Dendritic cell treated with granulocyte-macrophage colony-stimulating factor and Interleukin-4, amounts not matched to agents 40 ng/mL and 50 ng/mL, for 4 days (primary cell): Measurements from ENCODE around the gene CACNA1B.

Experiments used
- H3K27ac Mint-ChIP-seq: one replicate; pipeline ENCODE4 v1.8.0; 2022; ENCODE audit warnings: mild to moderate bottlenecking, mixed read lengths
- H3K27me3 Mint-ChIP-seq: one replicate; pipeline ENCODE4 v1.8.0; 2022; ENCODE audit warnings: mild to moderate bottlenecking, mixed read lengths
- H3K36me3 Mint-ChIP-seq: one replicate; pipeline ENCODE4 v1.8.0; 2022; ENCODE audit warnings: low read depth, mixed read lengths
- H3K4me1 Mint-ChIP-seq: one replicate; pipeline ENCODE4 v1.8.0; 2022; ENCODE audit warnings: low read depth, mixed read lengths
- H3K4me3 Mint-ChIP-seq: one replicate; pipeline ENCODE4 v1.8.0; 2022; ENCODE audit warnings: mild to moderate bottlenecking, moderate library complexity, mixed read lengths
- H3K9me3 Mint-ChIP-seq: one replicate; pipeline ENCODE4 v1.8.0; 2022; ENCODE audit warnings: mixed read lengths
- intact Hi-C: fragments of 100-400 bp; cut with micrococcal nuclease; formaldehyde crosslinking; loops from one replicate; pipeline ENCODE4 v1.15.0; 2022

CACNA1B gene

DNA sequence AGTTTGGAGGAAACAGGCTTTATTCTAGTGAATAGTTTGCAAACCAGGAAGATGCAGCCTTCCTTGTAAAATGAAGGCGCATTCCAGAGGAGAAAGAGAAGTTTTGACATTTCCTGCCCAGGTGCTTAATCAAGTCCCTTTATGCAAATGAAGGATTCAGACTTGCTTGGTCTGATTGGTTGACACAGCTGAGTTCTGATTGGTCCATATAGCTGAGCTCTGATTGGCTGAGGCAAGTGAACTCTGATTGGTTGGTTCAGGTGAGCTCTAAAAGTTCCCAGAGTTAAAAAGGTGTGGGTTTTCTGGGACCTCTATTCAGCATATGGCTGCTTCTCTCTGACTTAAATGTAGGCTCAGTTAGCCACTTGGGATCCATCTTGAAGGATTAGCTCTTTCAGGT lies 151.0 kb downstream of the CACNA1B start:
- Mint-ChIP-seq H3K27me3 (peaks cover 62% of the 10 kb centered on the region), H3K27ac (no peak overlapping the region), H3K36me3 (no peaks in the 10 kb centered on the region), H3K4me3 (no peak overlapping the region), H3K4me1 (no peaks in the 10 kb centered on the region), H3K9me3 (peaks cover 12% of the 10 kb centered on the region)
- intact Hi-C loops = no loop called here

DNA sequence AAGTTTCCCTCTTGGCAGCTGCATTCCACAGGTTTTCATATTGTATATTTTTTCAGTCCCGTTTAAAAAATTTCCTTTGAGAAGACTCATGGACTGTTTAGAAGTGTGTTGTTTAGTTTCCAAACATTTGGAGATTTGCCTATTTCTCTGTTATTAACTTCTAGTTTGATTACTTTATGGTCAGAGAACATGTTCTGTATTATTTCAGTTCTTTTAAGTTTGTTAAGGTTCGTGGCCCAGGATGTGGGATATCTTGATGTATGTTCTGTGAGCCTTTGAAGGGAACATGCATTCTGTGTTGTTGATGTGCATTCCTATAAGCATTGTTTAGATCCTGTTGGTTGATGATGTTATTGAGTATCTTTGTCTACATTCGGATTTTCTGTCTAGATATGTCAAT lies 153.6 kb downstream of the CACNA1B start:
- Mint-ChIP-seq H3K36me3 (no peaks in the 10 kb centered on the region), H3K27ac (no peak overlapping the region), H3K4me3 (no peak overlapping the region), H3K27me3 (peaks cover 45% of the 10 kb centered on the region), H3K9me3 (peaks cover 12% of the 10 kb centered on the region), H3K4me1 (no peaks in the 10 kb centered on the region)
- intact Hi-C loops = no loop called here

DNA sequence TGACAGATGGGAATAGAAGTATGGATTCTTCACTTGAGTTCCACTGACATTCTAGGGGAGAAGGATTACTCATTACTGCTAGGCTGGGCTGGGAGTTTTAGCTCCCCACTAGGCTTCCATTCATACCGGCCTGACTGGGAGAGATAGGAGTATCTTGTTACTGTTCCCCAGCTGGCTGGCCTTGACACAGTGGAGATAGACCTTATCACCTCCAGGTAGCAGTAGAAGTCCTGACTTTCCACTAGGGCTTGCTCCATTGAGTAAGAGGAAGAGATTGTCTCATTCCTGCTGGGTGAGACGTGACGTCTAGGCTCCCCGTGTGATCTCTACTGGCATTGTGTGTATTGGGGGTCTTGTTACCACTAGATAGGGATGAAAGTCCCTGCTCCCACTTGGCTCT lies 156.4 kb downstream of the CACNA1B start:
- intact Hi-C loops = no loop called here
- Mint-ChIP-seq H3K27ac (no peak overlapping the region), H3K4me1 (no peaks in the 10 kb centered on the region), H3K36me3 (no peaks in the 10 kb centered on the region), H3K9me3 (peaks cover 12% of the 10 kb centered on the region), H3K4me3 (no peak overlapping the region), H3K27me3 (peaks cover 42% of the 10 kb centered on the region)

DNA sequence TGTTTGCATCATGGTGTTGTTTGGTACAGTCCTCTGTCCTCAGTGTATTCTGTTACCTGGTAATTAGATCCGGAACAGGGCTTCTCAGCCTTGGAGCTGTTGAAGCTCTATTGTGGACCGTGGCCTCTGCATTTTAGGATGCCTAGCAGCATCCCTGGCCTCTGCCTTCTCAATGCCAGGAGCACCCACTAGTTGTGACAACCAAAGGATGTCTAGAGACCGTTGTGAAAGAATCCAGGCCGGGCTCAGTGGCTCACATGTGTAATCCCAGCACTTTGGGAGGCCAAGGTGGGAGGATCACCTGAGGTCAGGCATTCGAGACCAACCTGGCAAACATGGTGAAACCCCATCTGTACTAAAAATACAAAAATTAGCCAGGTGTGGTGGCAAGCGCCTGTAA lies 159.6 kb downstream of the CACNA1B start:
- Mint-ChIP-seq H3K9me3 (peaks cover 11% of the 10 kb centered on the region), H3K36me3 (no peaks in the 10 kb centered on the region), H3K27me3 (peaks cover 21% of the 10 kb centered on the region), H3K4me3 (no peak overlapping the region), H3K4me1 (no peaks in the 10 kb centered on the region), H3K27ac (no peak overlapping the region)
- intact Hi-C loops = no loop called here

DNA sequence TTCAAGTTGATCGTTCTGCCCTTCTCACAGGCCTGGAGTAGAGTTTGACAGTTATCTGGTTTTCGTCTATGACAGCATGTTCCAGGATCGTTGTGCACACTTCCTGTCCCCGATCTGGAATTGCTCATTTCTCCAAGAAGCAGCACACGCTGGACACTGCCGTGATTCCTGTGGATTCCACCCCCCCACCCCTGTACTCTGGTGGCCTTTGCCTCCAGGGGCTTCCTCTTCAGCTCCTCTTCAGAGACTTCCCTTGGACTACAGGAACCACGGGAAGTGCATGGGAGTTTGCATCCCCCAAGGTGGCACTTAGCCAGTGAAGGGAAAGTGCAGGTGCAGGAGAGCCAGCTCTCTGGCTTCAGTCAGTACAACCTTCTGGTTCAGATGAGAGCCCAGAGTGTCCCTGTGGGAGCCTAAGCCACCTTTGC lies 160.7 kb downstream of the CACNA1B start:
- Mint-ChIP-seq H3K27ac (no peak overlapping the region), H3K4me3 (no peak overlapping the region), H3K27me3 (peaks cover 16% of the 10 kb centered on the region), H3K4me1 (no peaks in the 10 kb centered on the region), H3K36me3 (no peaks in the 10 kb centered on the region), H3K9me3 (peaks cover under 1% of the 10 kb centered on the region)
- intact Hi-C loops = no loop called here

DNA sequence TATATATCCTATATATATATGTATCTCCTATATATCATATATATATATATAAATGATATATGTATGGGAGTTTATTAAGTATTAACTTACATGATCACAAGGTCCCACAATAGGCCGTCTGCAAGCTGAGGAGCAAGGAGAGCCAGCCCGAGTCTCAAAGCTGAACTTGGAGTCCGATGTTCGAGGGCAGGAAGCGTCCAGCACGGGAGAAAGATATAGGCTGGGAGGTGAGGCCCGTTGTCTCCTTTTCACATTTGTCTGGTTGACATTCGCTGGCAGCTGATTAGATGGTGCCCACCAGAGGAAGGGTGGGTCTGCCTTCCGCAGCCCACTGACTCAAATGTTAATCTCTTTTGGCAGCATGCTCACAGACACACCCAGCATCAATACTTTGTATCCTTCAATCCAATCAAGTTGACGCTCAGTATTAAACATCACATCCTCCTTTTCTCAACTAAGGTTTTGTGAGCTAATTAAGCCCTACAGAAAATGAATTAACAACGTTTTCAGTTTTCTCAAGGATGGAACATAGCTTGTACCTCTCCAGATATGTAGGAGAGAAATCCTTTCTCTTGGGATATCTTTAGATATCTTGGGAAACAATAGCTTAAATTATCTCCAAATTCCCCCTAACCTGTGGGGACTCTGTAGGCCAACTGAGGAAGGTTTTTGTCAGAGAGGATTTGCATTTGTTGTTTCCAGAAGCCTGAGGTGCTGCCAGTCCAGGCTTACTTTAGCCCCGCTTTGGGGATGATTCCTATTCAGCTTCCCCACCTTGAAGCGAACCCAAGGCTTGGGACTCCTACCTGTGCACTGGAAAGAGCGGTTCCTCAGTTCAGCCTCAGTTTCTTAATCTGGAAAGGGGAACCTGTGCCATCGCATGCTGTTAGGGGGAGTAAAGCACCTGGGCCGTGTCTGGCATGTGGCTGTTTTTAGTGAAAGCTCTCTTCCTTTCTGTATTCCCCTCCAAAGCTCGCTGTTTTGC lies 163.2 kb downstream of the CACNA1B start:
- H3K4me1 Mint-ChIP-seq = no peaks in the 10 kb centered on the region
- H3K9me3 Mint-ChIP-seq = no peaks in the 10 kb centered on the region
- H3K27ac Mint-ChIP-seq = no peak overlapping the region
- intact Hi-C loops = no loop called here
- no peak overlapping the region for H3K4me3 Mint-ChIP-seq
- no peaks in the 10 kb centered on the region for H3K36me3 Mint-ChIP-seq
- peaks cover 9% of the 10 kb centered on the region for H3K27me3 Mint-ChIP-seq

DNA sequence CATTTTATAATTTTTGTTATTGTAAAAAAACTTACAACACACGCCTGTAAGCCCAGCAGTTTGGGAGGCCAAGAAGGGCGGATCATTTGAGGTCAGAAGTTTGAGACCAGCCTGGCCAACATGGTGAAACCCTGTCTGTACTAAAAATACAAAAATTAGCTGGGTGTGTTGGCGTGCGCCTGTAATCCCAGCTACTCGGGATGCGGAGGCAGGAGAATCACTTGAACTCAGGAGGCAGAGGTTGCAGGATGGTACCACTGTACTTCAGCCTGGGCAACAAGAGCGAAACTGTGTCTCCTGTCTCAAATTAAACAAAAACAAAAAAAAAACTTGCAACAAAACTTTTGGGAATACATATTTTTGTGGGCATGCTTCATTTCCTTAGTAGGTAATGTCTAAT lies 164.6 kb downstream of the CACNA1B start:
- Mint-ChIP-seq H3K4me1 (no peaks in the 10 kb centered on the region), H3K27me3 (peaks cover 5% of the 10 kb centered on the region), H3K4me3 (no peak overlapping the region), H3K9me3 (no peaks in the 10 kb centered on the region), H3K36me3 (no peaks in the 10 kb centered on the region), H3K27ac (no peak overlapping the region)
- intact Hi-C loops = no loop called here

DNA sequence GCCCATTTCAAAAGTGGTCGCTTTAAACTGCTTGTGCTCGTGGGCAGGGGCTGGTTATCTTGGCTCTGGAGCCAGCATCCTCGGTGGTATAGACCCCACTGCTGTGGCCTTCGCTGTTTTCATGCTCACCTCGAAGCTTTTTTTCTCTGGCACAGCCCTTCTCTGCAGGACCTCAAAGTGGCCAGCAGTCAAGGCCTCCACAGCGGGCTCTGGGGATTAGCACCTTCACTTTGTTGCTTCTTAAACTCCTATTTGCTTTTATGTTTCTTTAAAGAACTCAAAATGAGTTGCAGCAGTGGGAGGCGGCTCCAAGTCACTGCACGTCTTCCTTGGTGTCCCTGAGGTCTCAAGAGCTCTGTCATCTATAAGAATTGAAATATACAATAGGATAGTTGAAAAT lies 165.1 kb downstream of the CACNA1B start:
- H3K27me3 Mint-ChIP-seq = peaks cover 4% of the 10 kb centered on the region
- intact Hi-C loops = no loop called here
- H3K4me1 Mint-ChIP-seq = no peaks in the 10 kb centered on the region
- no peaks in the 10 kb centered on the region for H3K9me3 Mint-ChIP-seq
- H3K27ac Mint-ChIP-seq = no peak overlapping the region
- H3K4me3 Mint-ChIP-seq = no peak overlapping the region
- H3K36me3 Mint-ChIP-seq = no peaks in the 10 kb centered on the region

DNA sequence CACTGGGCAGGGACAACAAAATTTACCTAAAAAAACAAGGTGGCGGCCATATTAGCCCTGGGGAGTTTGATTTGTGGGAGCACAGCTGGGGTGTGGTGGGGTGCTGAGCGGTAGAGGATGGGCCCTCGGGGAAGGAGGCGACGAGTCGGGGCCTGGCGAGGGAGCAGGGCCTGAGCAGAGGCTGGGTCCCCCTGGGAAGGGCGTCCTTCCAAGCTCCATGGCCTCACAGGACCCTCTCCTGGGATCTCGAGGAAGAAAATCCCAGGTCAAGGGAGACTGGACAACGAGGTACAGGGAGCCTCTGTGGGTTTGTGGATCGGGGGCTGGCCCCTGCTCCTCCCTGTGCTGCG lies 165.5 kb downstream of the CACNA1B start:
- H3K27me3 Mint-ChIP-seq = peaks cover 4% of the 10 kb centered on the region
- H3K36me3 Mint-ChIP-seq = no peaks in the 10 kb centered on the region
- no peak overlapping the region for H3K27ac Mint-ChIP-seq
- no peak overlapping the region for H3K4me3 Mint-ChIP-seq
- H3K9me3 Mint-ChIP-seq = no peaks in the 10 kb centered on the region
- H3K4me1 Mint-ChIP-seq = no peaks in the 10 kb centered on the region
- intact Hi-C loops = no loop called here

DNA sequence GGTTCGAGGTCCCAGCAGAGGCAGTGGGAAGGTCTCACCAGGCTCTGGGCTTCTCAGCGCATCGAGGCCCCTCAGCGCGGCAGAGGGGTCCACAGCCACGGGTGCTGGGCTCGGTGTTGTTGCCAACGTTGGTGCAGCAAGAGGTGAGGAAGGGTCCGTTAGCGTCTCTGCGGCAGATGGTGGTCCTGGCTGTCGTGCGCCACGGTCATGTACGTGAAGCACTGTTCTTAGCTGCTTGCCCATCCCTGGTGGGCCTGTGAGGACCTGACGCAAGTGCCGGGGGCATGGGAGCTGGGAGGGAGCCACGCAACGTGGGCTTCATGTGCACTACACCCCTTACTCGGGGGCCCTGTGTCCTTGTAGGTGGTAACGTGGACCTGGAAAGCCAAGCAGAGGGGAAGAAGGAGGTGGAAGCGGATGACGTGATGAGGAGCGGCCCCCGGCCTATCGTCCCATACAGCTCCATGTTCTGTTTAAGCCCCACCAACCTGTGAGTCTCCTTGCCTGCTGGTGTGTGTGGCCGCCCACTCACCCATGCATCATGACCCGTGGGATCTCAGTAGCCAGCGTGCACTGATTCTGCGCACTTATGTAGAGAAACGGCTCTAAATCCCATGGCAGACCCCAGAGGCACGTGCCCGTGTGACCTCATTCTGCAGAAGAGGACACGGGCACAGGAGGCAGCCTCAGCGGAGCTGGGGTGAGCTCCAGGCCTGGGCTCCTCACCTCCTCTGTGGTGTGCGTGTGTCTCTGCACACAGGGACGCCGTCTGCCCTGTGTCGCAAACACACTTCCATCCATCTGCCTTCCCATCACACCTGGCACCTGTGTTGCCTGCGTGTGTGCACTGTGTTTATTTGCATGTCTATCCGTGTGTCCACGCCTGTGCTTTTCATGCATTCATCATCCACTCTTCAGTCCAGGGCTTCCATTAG lies 166.1 kb downstream of the CACNA1B start:
- H3K9me3 Mint-ChIP-seq = no peaks in the 10 kb centered on the region
- H3K4me3 Mint-ChIP-seq = no peak overlapping the region
- H3K27me3 Mint-ChIP-seq = no peaks in the 10 kb centered on the region
- no peak overlapping the region for H3K27ac Mint-ChIP-seq
- no peaks in the 10 kb centered on the region for H3K36me3 Mint-ChIP-seq
- intact Hi-C loops = no loop called here
- no peaks in the 10 kb centered on the region for H3K4me1 Mint-ChIP-seq

DNA sequence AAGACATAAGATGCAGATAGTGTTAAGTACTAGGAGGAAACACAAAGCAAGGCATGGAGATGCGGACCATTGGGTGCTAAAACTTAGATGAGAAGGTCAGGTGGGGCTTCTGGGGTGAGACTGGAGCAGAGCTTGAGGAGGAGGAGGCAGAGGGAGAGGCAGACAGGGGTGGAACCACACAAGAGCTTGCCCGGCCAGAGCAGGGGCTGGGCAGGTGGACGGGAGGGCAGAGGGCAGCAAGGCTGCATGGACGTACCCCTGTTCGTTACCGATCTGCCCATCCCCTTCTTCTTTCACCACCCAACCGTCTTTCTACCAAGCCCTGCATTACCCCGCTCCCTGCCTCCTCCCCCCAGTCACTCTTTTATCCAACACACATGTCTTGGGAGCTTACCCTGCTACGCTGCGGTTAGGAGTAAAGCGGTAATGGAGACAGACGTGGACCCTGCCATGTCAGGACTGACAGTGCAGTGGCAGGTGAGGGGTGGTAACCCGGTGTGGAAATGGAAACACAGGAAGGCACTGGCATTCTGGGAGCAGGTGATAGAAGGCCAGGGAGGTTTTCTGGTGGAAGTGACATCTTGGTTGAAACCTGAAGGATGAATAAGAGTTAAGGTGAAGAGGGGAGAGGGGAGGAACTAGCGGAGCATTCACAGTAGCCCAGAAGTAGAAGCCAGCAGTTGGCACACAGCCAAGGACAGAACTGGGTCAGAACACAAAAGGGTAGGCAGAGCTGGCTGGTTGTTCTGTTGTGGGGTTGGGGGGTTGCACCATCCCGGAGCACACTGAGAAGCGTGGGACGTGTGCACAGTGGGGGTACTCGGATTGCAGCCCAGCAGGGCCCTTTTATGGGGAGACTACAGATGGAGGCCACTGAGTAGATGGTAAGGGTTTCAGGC lies 167.2 kb downstream of the CACNA1B start:
- no peaks in the 10 kb centered on the region for H3K36me3 Mint-ChIP-seq
- no peaks in the 10 kb centered on the region for H3K4me1 Mint-ChIP-seq
- intact Hi-C loops = no loop called here
- H3K27ac Mint-ChIP-seq = no peak overlapping the region
- H3K9me3 Mint-ChIP-seq = no peaks in the 10 kb centered on the region
- no peak overlapping the region for H3K4me3 Mint-ChIP-seq
- H3K27me3 Mint-ChIP-seq = peaks cover 1% of the 10 kb centered on the region

DNA sequence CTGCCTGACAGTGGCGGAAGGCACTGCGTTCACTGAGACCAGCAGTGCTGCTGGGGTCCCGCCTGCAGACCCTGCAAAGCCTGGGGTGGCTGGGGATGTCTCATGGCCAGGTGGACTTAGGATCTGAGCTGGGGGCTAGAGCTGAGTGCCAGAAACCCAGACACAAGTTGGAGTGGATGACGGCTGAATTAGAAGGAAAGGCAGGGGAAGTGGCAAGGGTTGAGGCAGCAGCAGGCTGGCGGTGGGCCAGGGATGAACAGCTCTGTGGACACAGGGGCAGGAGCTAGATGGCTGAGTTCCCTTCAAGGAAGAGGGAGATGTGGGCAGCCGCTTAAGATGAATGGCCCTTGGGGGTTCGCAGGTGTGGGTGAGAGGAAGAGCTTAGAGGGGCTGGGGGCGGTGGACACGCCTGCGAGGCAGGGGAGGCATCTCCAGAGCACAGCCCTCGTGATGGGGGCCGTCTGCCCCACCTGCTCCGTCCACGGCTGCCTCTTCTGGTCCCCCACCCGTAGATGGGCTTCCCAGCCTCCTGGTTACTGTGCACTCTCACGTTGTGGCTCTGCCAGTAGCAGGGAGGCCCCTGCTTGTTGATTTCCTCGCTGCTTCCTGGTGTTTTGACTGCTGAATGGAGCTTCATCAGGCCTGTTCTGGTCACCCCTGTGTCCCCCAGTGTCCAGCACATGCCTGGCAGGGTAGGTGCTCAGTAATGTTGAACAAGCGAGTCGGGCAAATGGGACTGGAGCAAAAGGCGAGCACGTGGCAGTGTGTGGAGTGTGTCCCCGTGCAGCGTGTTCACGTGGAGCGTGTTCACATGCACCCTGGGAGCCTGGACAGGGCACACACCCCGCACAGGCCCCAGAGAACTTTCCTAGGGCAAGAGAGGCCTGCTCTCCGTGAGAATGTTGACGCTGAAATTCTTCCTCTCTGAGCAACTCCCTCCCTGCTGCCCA lies 168.2 kb downstream of the CACNA1B start:
- Mint-ChIP-seq H3K4me3 (no peak overlapping the region), H3K27ac (no peak overlapping the region), H3K36me3 (no peaks in the 10 kb centered on the region), H3K9me3 (no peaks in the 10 kb centered on the region), H3K27me3 (peaks cover 5% of the 10 kb centered on the region), H3K4me1 (no peaks in the 10 kb centered on the region)
- intact Hi-C loops = no loop called here
